GM23248 (cell line): ENCODE results near the gene CTAGE9.
"Not testable (repeated sequence)": the region's sequence is repeated elsewhere in the genome, so short reads cannot be mapped to it uniquely, and the experiment has no call there.

Experiments
- EZH2 ChIP-seq: fragments of 200-600 bp; sonication (generic); IDR thresholded peaks from 2 replicates; pipeline ENCODE4 v1.6.1; 2018; ENCODE audit warnings: antibody characterized with exemption, mild to moderate bottlenecking; ENCODE audit not compliant: insufficient read depth, poor library complexity, severe bottlenecking
- EZH2phosphoT487 ChIP-seq: fragments of 200-600 bp; sonication (generic); IDR thresholded peaks from 2 replicates; pipeline ENCODE4 v1.6.1; 2018; ENCODE audit warnings: antibody characterized with exemption, moderate library complexity, mild to moderate bottlenecking, low read depth; ENCODE audit not compliant: insufficient read depth

DNA sequence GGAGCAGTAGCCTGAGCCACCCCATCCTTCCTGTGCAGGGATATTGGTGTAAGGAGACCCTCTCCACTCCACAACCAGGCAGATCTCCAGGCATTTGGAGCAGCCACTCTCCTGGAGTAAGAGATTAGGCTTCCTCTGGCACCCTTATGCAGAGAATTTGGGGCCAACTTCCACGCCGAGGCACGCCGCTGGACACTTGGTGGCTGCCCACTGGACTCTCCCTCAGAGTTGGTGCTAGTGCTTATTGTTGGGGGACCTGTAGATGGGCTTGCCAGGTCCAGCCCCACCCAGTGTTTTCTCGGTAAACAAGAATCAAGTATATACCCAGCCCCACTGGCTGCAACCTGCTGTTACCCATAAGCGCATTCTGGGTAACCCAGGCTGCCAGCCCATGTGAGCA, 4.8 kb upstream of the CTAGE9 start:
- TF ChIP-seq EZH2phosphoT487, EZH2: not testable (repeated sequence)
